ENCODE results near the gene CACNA1S.

Gene CACNA1S

DNA sequence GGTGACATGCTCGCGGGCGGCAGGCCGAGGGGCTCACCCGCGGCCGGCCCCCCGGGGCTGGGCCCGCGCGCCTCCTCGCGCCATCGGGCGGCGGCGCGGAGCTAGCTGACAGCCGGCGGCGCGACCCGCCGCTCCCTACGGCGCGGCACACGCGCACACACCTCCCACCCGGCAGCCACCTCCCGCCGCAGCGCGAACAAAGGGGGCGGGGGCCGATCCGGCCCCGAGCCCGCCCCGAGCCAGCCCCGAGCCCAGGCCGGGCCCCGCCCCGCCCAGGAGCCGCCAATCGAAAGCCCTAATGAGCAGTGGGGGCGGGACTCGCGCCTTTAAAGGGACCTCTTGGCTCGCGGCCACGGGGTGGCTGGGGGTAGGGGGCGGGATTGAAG is 88.7 kb downstream of the CACNA1S start, which contains the start of gene KIF21B:
Gene KIF21B (minus strand): TSS at position 198 of the 386 bp plus-strand sequence. CDS start 331 bp downstream, outside the sequence.
- DNase-seq (ENCODE audit: insufficient read length, low spot score) (peak; percentile 76), FAIRE-seq (no peak)
- peak; percentile 75 for TF ChIP-seq POLR2A (IDR thresholded peaks at IDR 0.05; ENCODE audit: low read depth, low read length)

DNA sequence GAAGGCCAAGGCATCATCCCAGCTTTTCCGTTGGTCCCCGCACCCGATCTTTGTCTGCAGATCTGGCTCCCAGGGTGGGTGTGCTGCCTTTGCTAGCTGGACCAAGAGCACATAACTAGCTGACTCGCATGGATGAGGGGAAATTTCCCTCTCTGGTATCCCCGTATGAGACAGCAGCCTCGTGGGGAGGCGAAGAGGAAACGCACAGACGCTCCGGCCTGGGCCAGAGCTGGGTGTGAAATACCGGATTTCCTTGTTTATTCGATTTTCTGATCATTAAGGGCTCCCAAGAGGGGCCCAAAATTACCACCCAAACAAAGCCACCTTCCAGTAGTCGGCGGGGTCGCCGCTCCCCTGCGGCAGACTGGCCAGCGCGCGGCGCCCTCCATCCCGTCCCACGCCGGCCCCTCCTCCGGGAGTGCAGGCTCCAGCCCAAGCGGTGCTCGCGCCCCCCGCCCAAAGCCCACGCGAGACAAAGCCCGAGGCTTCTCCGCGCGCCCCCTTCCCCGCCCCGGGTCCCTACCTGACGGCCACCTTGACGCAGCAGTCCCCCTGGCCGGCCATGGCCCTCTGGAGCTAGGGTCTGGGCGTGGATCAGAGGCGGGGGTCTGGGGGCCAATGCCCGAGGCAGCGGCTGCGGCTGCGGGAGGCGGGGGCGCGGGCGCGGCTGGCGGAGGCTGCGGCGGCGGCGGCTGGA is 89.3 kb downstream of the CACNA1S start:
- TF ChIP-seq POLR2A (IDR thresholded peaks at IDR 0.05; ENCODE audit: low read depth, low read length) = no peak
- DNase-seq (ENCODE audit: insufficient read length, low spot score) (no peak), FAIRE-seq (no peak)

DNA sequence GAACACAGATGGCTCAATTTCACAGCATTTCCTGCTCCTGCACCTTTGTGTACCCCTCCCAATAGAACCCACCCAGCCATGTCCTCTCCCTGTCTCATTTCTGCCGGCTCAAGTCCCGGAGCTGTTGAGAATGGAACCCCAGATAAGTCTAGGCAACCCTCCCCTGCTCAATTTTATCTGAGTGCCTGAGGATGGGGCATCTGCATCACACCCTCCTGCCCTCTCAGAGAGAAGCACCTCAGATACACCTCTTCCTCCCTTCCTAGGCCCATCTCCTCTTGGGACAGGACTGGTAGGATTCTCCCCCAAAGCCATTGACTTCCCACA is 89.8 kb downstream of the CACNA1S start:
- FAIRE-seq (no peak), DNase-seq (ENCODE audit: insufficient read length, low spot score) (no peak)
- TF ChIP-seq POLR2A (IDR thresholded peaks at IDR 0.05; ENCODE audit: low read depth, low read length) = no peak

DNA sequence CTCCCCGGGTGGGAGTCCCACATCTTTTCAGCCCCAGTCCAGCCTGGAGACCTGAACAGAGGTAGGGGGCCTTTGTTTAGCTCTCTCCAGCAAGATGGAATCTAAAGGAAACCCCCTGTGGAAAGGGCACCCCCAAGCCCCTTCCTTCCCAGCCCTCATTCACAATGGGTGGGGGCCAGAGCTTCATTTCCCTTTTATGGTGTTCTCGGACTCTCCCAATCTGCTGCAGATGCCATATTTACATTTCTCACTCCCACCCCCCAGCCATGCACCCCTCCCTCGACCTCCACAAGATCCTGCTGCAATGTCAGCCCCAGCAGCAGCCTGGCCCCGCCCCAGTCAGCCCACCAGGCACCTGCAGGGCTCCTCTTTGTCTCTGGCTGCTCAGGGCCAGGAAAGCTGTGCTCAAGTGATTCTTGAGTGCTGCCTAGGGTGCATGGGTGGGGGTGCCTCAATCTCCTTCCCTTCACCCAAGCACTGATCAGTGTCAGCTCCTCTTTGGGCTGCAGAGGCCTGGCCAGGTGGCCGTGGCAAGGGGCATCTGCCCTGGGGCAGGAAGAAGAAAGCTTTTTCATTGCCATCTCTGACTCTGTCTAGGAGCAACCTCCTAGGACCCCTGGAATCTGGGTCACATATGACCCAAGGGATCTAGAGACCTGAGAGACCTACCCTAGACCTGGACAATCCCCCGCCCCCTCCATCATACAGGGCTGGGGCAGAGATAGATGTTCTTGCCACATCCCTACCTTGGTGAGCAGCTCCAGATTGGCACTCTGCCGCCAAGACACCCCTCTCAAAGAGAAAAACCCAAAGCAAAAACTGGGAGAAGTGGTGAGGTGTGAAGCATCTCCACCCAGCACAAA is 90.4 kb downstream of the CACNA1S start:
- FAIRE-seq = no peak
- no peak for TF ChIP-seq POLR2A (IDR thresholded peaks at IDR 0.05; ENCODE audit: low read depth, low read length)
- no peak for DNase-seq (ENCODE audit: insufficient read length, low spot score)

DNA sequence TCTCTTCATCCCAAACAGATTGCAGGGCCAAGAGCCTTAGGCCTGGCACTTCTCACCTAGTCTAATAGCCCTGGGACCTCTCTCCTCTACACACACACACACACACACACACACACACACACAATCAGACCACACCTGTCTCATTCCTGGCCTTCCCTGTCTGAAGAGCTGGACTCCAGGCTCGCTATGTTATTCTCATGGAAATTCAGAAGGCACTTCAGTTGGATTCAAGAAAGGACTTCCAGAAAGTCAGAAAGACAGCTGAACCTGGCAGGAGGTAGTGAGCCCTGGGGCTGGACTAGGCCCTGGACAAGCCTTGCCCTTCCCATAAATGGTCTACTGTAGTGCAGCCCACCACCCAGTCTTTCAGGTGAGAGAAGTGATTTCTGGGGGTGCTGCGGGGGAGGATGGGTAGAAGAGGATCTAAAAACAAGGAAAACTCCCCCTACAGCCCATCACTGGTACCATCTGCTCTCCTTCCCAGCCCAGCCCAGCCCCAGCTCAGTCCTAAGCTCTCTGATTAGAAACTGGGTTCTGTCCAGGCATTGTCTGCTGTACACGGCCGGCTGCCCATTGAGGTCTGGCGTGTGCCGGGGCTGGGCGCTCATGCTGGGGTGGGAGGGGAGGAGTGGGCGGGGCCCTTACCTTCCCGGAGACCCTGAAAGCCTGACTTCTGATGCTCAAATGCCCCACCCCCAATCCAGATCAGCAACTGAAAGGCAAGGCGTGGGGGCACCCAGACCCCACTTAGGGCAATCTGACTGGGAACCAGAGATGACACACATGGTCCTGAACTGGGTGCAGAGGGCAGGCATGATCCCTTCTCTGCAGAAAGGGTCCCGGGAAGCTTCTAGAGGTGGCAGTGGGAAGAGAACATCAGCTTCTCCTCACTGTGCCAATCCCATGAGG is 91.3 kb downstream of the CACNA1S start:
- TF ChIP-seq POLR2A (IDR thresholded peaks at IDR 0.05; ENCODE audit: low read depth, low read length) = no peak
- no peak for FAIRE-seq
- DNase-seq (ENCODE audit: insufficient read length, low spot score) = no peak

DNA sequence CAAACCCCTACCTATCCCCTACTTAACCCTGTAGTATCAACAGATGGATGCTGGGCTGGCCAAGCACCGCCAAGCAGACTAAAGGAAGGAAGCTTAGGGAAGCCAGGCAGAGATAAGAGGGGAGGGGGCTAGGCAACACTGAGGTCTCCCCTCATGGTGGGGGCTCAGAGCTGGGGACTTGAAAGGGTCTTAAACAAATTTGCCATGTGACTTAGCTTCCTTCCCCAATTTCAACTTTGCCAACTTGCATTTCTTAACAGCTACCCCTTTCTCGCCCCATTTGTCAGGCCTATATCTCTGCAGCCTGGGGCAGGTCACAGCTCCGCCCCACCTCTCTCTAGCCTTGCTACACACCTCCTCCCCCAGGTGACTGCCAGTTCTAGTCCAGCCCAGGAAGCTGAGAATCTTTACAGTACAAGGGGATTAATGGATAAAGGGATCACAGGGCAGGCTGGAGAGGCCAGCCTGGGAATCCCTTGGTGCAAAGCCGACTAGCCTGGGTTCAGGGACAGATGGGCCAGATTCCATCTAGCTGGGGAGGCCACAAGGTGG is 92.1 kb downstream of the CACNA1S start:
- no peak for FAIRE-seq
- DNase-seq (ENCODE audit: insufficient read length, low spot score) = no peak
- TF ChIP-seq POLR2A (IDR thresholded peaks at IDR 0.05; ENCODE audit: low read depth, low read length) = no peak

DNA sequence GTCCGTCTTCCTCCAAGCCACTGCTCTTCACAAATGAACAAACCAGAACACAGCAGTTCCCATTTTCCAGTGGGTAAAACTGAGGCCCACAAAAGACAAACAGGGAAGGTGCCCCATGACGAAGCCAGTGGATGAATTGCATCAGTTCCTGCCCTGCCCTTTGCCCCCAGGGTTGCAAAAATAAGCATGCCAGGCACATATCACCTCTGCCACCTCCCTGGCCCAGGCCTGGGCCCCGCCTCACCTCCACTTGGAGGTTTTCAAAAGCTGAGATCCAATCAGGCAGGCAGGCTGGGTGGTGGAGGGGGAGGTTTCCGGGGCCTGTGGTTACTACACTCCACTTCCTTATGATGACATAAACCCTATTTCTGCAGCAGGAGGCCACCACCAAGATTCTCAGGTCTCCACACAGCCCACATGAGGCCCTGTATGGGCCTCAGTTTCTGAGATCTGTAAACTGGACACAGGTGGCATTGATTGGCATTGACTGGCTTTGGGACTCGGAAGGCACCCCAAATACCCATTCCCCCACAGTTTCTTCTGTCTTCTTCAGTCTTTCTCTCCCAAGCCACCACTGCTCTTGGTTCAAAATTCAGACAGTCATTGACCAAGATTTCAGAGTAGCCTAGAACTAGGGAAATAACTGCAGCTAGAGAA is 92.8 kb downstream of the CACNA1S start:
- peak; percentile 92 for DNase-seq (ENCODE audit: insufficient read length, low spot score)
- FAIRE-seq = no peak
- TF ChIP-seq POLR2A (IDR thresholded peaks at IDR 0.05; ENCODE audit: low read depth, low read length) = no peak

DNA sequence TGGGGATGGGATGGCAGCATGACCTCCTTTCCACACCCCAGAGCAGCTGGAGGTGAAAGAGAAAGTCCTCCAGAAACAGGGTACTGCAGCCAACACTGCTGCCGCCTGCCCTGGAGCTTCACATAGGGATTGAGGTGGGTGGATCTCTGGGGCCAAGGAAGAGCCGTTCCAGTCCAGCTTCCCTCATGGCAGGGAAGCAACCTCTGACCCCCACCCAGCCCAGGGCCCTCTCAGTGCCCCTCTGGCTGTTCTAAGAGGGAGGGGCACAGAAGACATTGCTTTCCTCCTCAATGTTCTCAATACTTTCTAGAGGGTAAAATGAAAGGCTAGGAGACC is 94.4 kb downstream of the CACNA1S start:
- DNase-seq (ENCODE audit: insufficient read length, low spot score) = no peak
- FAIRE-seq = no peak

DNA sequence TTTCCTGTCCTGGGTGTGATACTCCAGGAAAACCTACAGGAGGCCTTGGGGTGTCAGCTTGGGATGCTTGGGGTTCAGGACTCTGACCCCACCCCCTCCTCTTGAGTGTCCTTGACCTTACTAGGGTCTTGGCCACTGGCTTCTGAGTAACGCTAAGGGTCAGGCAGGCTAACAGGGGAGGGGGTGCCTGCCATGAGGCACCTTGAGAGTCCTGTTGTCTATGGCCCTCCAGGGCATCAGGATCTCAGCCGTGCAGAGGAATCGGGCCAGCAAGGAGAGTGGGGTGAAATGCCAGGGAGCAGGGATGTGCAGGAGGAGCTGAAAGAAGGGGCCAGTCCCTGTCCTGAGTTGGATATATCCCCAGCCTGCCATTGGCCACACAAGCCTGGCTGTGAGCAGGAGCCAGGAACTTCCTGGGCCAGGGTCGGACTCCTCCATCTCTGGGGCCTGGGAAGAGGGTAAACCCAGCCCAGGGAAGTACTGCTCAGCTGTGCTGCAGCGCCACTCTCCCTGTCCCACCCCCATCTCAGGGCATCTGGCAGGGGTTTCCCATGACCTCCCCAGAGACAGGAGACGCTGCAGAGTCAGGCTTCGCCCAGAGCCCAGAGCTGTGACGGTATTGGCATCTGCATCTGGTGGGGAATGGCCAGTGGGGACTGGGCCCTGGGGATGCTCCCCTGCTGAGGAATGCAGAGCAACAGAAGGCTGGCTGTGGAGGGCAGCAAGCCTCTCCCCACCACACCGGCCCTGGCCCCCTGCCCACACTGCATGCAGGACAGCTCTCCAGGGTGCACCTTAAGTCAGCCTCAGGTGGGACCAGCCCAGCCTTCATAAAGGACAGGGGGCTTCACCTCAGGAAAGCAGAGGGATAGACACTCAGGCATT is 95.0 kb downstream of the CACNA1S start:
- no peak for TF ChIP-seq POLR2A (IDR thresholded peaks at IDR 0.05; ENCODE audit: low read depth, low read length)
- FAIRE-seq = no peak
- DNase-seq (ENCODE audit: insufficient read length, low spot score) = no peak

More for the DNA sequence above, 94.4 kb downstream of the CACNA1S start:
- no peak for TF ChIP-seq POLR2A (IDR thresholded peaks at IDR 0.05; ENCODE audit: low read depth, low read length)

DNA sequence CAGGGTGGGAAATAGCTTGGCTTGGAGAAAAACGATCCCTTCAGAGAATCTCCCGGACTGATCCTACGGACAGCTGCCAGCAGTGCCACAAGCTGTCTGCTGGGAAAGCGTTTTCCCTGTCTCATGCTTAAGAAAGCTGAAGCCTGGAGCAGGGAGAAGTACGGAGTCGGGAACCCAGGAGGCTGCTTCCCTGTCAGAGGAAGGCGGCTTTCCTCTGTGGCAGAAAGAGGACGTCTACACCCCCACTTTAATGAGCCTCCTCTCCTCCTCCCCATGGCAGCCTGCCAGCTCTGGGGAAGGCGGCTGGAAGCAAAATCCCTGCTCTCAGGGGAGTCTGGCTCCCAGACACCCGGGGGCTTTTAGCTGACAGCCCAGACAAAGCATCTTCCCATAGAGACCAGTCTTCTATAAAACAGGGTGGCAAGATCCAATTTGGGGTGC is 96.0 kb downstream of the CACNA1S start:
- no peak for FAIRE-seq
- peak; percentile 47 for DNase-seq (ENCODE audit: insufficient read length, low spot score)
- TF ChIP-seq POLR2A (IDR thresholded peaks at IDR 0.05; ENCODE audit: low read depth, low read length) = no peak

DNA sequence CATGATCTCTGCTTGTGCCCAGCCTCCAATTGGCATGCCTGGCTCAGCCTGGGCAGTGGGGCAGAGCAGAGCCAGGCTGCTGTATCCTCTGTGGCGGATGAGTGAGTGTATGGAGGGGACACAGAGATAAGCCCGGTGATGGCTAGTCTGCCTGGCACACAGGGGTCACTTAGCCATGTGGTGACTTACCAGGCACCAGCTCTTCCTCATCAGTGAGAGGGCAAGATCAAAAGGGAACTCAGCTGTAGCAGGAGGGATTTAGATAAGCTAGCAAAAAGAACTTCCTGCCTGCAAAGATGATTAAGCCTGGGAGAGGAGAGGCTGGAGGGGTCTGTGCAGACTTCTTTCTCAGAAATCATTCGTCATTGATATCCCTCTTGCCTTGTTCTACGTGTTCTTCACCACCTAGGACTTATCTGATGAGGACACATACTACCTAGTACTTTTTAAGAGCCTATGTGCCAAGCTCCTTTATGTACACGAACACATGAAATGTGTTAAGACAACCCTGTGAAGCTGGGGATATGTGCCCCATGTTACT is 96.6 kb downstream of the CACNA1S start:
- FAIRE-seq (no peak), DNase-seq (ENCODE audit: insufficient read length, low spot score) (peak; percentile 23)
- TF ChIP-seq POLR2A (IDR thresholded peaks at IDR 0.05; ENCODE audit: low read depth, low read length) = no peak

DNA sequence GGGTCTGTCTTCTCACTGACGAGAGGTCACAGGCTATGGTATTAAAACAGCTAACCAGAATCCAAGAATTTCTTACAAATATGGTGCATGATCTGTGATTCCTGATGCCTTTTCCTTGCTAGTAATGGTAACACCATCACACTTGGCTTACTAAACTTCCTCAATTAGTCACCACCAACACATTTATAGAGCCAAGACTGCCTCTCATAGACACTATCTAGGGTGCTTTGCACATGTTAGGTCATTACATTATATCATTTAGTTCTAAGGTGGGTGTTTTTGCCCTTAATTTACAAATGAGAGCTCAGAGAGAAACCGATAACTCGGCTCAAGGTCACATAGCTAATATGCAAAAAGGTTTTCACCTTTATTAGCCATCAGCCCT is 97.4 kb downstream of the CACNA1S start:
- no peak for FAIRE-seq
- DNase-seq (ENCODE audit: insufficient read length, low spot score) = no peak

More for the DNA sequence above, 97.4 kb downstream of the CACNA1S start:
- no peak for TF ChIP-seq POLR2A (IDR thresholded peaks at IDR 0.05; ENCODE audit: low read depth, low read length)

Data from H54 (cell line).